Fibroblast of skin of right quadriceps (primary cell): ENCODE results near the gene FZD7.

ENCODE experiments used
- DNase-seq: peaks from one replicate; pipeline ENCODE4 v3.0.0-alpha.2; 2013

The FZD7 gene

DNA sequence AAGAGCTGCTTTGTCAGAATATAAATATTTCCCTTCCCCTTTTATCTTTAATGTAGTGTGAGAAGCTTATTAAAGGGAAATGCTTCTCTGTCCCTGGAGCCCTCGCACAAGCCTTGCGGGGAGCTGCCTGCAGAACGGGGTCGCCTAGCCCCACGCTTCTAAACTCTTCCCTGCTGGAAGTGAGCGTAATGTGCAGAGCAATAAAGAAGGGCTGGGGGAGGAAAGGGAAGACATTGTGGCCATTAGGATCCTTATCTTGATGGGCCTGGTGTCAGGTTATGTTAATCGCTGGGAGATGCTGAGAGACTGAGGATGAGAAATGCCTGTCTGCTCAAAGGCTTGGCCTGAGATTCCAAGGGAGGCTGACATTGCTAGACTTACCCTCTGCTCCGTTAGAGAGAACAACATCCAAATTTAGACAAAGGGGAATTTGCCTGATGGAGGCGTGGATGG lies 18.9 kb upstream of the FZD7 start:
- peak; percentile 44 for DNase-seq

DNA sequence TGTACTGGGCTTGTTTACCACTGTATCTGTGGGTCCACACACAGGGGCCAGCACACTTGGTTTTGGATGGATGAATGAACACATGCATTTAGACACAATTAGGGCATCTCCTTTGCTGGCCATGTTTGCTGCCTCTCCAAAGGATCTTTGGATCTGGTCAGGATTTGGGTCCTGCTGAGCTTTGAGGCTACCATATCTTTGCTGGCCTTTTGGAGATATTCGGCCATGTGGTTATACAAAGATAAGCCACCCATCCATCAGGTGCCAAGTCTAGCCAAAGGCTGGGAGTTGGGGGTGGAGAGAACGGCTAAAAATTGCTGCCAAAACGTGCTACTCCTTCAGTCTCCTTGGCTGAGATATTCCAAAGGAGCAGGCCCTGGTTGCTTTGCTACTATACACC lies 18.2 kb upstream of the FZD7 start:
- DNase-seq = no peak

DNA sequence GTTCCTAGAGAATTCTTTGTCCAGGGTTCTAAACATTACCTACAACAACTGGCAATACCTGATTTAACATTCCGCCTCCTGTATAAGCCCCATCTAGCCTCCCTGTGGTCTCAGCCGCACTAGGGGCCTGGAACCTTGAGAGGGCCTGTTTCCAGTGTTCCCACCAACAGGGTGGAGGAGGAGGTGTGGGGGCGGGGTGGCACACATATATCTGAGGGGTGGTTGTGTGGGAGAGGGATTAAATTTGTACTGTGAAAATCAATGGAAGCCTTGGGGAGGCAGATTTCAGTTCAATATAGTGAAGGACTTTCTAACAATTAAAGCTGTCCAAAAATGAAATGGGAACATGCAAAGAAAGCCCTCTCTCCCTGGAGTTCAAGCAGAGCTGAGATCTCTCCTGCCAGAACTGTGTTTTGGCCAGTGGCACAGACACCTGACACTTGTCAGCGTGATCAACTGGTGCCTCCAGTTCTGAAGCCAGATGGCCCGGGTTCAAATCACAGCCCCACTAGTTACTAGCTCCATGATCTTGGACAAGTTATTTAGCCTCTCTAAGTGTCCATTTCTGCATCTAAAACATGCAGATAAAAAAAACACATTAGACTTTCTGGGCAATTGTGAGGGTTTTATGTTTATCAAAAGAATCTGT lies 17.0 kb upstream of the FZD7 start:
- no peak for DNase-seq

DNA sequence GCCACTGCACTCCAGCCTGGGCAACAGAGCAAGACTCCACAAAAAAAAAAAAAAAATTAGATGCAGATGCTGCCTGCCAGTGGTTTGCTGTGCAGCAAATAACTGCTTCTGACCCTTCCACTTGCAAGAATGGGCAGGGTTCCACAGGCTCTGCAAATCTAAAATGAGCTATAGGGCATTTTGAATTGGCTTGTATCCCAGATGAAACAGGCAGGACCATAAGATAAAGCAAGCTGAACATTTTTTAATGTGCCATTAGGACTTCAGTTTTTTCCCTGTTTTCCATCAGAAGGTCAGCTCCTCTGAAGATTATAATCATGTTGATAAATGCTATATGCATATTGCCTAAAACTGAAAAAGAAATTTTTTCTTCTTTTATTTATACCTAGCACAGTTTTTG lies 15.7 kb upstream of the FZD7 start:
- no peak for DNase-seq

DNA sequence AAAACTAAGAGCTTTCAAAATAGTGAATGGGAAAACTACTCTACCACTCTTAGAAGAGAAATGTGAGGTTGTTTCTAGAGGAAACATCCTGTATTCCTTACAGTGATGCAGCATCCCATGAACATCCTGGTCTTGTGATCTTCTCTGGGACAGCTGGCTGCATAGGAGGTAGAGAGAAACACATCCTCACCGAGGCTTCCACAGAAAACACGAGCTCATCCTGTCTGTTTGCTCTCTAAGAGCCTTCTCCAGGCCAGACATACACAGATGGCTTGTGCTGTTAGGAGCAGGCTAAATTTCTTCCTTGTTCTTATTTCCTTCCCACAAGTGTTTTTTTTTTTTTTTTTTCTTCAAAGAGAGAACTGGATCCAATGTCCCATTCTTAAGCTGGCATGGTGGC lies 14.7 kb upstream of the FZD7 start:
- DNase-seq = no peak

DNA sequence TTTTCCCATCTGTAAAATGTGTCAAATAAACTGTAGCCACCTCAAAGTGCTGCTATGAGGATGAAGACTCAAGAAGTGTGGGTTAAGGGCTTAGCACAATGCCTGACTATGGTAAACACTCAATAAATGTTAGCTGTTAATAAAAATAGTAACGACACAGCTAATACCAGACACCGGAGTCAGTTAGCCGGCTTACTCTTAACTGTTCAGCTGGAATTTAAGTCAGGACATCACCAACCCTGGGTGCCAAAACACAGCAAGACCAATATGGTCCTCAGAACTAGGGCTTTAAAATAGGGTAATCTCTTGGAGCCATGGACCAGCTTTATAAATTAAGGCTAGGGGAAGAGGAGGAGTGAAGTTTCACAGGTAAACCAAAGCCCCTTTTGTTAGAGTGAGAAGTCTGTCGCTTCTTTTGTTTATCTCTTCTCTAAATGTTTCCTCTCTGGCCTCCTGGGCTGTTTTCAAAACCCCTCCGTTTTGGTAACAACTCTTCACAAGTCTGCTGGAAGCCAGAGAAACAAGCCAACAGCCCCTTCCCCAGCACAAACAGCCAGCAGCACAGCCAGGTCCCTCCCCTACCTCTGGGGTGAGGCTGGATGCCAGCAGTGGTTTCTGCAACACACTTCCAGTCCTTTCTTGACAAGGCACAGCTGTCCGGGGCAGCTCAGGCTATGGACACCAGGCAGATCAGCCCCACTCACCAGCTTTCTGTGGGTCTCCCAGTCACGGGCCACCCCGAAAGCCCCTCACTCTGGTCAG lies 13.8 kb upstream of the FZD7 start:
- no peak for DNase-seq

DNA sequence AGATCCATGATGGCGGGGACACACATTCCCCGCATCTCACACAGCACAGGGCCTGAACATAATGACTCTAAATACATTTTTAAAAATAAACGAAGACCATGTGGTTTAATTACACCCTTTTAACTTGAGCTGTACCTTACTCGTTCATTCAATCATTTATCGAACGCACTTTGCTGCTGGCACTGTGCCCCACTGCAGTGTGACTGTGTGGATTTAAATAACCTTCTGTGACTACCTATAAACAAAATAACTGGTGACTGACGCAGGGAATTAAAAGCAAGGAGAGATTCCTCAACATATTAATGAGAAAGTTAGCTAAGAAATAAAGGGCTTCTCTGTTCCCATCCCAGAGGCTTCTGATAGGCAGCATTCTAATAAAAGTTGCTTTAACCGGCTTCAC lies 10.9 kb upstream of the FZD7 start:
- no peak for DNase-seq

DNA sequence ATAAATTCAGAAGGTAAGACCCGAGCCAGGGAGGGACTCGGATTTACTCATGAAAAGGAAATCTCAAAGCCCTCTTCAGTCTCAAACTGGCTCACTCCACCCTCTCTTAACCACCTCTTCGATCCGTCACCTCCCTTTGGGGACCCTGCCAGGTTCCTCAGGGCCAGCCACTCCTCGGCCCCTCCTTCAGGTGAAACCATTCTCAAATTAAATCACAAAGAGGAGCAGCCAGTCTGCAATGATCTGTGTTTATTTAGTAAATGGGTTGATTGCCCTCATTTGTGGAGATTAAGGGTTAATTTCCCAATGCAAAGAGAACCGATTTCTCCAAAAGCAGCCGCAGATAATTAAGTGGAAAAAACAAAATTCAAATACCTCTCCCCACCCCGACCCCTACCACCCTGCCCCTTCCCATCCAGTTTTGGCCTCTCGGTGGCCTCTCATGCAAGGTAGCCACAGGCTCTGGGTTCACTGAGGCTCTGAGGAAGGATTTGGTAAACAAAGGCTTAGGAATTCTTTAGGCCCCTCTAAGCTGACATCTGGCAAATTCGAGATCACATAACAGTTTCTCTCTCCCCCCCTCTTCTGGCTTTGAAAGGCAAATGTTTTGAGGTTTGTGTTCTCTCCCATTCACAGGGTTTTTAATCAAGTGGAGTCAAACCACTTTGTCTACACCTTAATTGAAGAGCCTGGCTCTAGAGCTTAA lies 10.3 kb upstream of the FZD7 start:
- DNase-seq = no peak

DNA sequence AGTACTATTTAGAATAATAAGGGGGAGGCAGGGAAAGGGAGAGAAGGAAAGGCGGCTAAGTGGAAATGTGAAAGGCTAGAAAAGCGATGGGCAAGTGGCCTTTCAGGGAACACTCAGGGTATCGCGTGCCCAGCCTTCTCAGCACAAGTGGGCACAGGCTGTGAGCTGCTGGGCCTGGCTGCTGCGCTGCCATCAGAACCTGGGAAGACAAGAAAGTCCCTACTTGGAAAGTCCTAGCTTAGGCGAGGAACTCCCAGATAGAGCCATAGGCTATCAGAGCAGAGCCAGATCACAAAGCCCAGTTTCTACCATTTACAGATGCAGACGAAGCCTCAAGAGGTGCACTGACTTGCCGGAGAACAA lies 9.8 kb upstream of the FZD7 start:
- DNase-seq = no peak

DNA sequence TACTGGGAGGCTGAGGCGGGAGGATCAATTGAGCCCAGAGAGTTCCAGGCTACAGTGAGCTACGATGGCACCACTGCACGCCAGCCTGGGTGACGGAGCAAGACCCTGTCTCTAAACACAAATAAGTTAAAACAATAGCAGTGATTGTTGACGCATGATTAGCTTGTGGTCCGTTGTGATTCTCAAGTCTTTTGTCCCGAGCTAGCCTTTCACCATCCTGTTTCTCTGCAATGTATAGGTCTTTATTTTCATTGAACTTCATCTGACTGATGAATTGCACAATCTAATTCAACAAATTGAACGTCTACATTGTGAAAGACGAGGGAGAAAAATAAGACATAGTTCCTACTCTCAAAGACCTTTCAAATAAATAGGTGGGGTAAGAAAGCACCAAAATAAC lies 8.8 kb upstream of the FZD7 start:
- DNase-seq = no peak

DNA sequence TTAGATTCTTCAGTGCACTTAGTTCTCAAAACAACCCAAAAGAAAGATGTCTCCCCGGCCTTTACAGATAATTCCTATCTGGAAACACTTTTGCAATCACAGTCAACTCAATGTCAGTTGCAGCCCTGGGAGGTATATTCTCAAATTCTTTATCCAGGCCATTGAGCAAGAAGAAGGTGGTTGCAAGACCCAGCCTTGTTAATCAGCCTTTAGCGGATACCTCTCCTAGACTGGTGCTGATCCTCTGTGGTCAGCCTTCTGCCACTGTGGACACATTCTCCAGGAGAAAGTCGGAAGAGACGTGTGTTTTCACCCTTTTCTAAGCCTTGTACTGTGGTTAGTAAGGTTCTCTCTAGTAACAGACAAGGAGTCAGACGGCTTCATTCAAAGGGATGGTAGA lies 7.8 kb upstream of the FZD7 start:
- peak; percentile 22 for DNase-seq

DNA sequence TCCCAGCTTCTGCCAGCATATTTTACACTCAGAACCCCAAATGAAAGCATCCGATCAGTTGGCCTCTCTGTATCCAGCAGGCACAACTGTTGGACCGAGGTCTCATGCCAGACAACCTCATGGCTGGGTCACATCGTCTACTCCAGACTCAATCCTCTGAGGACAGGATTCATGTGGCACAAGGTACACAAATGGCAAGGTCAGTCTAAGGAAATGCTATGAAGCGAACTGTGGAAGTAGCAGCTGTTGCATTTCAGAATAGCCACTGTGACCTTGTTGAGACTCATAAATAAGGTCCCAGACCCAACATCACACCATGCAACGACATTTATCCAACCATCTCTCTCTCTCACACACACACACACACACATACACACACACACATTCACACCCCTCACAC lies 7.1 kb upstream of the FZD7 start:
- no peak for DNase-seq

DNA sequence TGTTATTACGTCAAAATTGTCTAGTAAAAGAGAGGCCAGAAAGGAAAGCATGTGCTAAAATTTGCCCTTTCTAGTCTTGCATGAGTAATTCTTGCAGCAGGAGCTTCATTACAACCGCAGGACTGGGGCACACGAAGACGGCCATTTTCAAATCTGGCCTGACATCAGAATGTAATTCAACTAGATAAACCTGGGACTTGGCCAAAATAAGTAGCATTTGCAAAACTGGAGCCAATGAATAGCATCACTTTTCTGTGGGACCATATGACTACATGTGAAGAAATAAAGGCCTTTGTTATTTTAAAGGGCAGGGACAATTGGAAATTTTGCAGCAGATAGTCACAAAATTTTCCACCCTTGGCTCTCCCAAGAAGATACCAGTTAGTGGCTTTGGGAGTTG lies 3.0 kb upstream of the FZD7 start:
- peak; percentile 41 for DNase-seq

DNA sequence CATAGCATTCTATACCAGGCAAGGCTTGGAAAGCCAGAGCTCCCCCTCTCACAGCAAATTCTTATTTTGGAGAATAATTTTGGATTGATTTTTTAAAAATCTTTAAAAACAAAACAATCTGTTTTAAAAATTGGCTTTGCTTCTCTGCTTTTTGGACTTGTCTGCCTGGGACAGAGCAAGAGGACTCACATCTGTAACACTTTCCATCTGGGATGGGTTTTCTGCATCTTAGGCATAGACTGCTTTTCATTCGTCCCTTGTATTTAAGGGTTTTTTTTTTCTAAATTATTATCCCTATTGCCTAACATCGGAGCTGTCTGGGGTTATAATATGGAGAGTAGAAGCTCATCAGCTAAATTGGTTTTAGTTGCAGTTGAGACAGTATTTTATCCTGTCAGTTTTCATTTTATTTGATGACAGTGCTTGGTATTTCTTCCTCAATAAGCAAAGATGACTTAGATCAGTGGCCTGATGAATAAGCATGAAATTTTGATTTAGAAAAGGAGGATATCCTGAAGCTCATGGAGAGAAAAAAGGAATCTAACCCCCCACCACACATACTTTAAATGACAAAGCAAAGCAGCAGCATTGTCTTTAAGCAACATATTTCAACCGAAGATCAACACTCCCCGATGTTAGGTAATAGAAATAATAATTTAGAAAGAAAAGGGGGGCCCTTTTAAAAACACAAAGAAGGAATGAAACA lies 2.3 kb upstream of the FZD7 start:
- peak; percentile 28 for DNase-seq

DNA sequence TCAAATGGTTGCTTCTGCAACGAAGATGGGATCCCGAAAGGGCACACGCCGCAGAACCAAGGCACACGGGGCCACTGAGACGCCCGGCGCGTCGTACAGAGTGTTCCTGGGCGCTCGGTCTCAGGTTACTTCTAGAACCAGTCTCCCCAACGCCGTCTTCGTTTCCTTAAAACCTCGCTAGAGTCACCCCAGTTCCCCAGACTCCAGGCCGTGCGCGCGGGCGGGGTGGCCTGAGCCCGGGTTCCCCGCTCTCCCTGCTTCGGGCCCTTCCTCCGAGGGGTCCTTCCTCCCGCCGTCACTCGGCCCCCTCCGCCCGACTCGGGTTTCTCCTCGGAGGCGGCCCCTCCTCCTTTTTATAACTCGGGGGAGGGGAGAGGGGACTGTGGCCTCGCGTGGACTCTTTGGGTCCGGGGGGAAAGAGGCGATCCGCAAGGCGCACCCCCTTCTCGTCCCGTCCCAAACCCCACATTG lies 774 bp upstream of the FZD7 start:
- DNase-seq = peak; percentile 65

DNA sequence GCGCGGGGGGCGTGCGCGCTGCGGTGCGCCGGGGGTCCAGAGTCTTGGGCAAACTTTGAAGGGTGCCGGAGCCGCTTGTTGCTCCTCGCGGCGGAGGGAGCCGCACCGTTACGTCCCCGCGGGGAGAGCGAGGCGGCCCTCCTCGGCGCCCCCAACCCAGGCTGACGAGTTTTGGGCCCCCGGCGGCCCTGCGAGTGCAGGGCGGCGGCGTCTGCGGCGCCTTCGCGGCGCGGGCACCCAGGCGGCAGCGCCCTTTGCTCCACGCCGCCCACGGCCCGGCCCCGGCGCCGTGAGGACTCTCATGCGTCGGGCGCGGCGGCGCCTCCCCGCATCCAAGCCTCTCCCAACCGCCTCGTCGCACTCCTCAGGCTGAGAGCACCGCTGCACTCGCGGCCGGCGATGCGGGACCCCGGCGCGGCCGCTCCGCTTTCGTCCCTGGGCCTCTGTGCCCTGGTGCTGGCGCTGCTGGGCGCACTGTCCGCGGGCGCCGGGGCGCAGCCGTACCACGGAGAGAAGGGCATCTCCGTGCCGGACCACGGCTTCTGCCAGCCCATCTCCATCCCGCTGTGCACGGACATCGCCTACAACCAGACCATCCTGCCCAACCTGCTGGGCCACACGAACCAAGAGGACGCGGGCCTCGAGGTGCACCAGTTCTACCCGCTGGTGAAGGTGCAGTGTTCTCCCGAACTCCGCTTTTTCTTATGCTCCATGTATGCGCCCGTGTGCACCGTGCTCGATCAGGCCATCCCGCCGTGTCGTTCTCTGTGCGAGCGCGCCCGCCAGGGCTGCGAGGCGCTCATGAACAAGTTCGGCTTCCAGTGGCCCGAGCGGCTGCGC lies 814 bp downstream of the FZD7 start:
- peak; percentile 28 for DNase-seq

DNA sequence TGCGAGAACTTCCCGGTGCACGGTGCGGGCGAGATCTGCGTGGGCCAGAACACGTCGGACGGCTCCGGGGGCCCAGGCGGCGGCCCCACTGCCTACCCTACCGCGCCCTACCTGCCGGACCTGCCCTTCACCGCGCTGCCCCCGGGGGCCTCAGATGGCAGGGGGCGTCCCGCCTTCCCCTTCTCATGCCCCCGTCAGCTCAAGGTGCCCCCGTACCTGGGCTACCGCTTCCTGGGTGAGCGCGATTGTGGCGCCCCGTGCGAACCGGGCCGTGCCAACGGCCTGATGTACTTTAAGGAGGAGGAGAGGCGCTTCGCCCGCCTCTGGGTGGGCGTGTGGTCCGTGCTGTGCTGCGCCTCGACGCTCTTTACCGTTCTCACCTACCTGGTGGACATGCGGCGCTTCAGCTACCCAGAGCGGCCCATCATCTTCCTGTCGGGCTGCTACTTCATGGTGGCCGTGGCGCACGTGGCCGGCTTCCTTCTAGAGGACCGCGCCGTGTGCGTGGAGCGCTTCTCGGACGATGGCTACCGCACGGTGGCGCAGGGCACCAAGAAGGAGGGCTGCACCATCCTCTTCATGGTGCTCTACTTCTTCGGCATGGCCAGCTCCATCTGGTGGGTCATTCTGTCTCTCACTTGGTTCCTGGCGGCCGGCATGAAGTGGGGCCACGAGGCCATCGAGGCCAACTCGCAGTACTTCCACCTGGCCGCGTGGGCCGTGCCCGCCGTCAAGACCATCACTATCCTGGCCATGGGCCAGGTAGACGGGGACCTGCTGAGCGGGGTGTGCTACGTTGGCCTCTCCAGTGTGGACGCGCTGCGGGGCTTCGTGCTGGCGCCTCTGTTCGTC lies 1.7 kb downstream of the FZD7 start:
- DNase-seq = peak; percentile 85

DNA sequence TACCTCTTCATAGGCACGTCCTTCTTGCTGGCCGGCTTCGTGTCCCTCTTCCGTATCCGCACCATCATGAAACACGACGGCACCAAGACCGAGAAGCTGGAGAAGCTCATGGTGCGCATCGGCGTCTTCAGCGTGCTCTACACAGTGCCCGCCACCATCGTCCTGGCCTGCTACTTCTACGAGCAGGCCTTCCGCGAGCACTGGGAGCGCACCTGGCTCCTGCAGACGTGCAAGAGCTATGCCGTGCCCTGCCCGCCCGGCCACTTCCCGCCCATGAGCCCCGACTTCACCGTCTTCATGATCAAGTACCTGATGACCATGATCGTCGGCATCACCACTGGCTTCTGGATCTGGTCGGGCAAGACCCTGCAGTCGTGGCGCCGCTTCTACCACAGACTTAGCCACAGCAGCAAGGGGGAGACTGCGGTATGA lies 2.3 kb downstream of the FZD7 start:
- DNase-seq = no peak

DNA sequence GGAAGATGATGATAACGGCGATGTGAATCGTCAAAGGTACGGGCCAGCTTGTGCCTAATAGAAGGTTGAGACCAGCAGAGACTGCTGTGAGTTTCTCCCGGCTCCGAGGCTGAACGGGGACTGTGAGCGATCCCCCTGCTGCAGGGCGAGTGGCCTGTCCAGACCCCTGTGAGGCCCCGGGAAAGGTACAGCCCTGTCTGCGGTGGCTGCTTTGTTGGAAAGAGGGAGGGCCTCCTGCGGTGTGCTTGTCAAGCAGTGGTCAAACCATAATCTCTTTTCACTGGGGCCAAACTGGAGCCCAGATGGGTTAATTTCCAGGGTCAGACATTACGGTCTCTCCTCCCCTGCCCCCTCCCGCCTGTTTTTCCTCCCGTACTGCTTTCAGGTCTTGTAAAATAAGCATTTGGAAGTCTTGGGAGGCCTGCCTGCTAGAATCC lies 3.0 kb downstream of the FZD7 start:
- DNase-seq = peak; percentile 28

DNA sequence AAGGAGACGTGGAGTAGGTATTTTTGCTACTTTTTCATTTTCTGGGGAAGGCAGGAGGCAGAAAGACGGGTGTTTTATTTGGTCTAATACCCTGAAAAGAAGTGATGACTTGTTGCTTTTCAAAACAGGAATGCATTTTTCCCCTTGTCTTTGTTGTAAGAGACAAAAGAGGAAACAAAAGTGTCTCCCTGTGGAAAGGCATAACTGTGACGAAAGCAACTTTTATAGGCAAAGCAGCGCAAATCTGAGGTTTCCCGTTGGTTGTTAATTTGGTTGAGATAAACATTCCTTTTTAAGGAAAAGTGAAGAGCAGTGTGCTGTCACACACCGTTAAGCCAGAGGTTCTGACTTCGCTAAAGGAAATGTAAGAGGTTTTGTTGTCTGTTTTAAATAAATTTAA lies 3.4 kb downstream of the FZD7 start:
- peak; percentile 68 for DNase-seq
